ENCODE results near the gene EBF3. TPM values are rescaled to one million over a fixed set of nuclear protein-coding genes. Genes with fewer than 3 reads are reported as not detected.

EBF3 gene
- total and polyA plus RNA-seq, 3 donors from 2014 or later = 4.0 to 7.6 (median 6.0) TPM

DNA sequence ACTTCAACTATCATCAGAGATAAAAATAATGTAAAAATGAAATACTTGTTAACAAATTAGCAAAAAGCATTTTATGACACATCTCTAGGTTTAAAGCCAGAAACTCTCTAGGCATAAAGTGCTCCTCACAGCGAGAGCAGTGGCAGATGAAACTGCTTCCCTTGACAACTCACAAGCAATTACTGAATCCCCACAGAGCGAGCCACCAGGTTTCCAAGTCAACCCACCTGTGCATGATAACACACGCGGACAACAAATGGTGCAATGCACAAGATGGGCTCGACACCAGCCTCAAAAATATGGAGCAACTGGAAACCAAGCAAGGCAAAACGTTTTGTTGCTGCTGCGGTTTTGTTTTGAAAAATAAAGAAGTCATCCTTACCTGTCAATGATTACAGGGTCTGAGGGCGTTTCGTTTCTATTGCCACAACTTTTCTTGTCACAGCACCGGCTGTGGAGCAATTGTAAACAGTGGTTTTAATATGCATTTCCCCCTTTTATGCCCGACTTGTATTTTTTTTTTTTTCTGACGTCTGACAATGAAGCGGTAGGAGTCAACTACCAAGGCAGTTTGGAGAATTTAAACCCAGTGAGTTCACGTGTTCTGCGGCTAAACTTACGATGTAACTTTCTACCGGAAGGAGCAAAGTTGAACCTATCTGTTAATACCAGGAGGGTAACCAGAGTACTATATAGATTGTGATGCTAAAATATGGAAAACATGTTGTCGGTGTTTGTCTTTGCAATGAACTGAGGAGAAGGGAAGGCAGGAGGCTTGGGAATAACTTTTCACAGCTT is 7.0 kb downstream of the EBF3 start:
- H3K4me3 ChIP-seq = no peak overlapping the region
- WGBS, 2 donors = 46 to 54% methylated on average over 18 of the region's 18 CpGs
- TF ChIP-seq, protein P1, sequence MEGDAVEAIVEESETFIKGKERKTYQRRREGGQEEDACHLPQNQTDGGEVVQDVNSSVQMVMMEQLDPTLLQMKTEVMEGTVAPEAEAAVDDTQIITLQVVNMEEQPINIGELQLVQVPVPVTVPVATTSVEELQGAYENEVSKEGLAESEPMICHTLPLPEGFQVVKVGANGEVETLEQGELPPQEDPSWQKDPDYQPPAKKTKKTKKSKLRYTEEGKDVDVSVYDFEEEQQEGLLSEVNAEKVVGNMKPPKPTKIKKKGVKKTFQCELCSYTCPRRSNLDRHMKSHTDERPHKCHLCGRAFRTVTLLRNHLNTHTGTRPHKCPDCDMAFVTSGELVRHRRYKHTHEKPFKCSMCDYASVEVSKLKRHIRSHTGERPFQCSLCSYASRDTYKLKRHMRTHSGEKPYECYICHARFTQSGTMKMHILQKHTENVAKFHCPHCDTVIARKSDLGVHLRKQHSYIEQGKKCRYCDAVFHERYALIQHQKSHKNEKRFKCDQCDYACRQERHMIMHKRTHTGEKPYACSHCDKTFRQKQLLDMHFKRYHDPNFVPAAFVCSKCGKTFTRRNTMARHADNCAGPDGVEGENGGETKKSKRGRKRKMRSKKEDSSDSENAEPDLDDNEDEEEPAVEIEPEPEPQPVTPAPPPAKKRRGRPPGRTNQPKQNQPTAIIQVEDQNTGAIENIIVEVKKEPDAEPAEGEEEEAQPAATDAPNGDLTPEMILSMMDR (IDR thresholded peaks at IDR 0.05) = no peak
- TF ChIP-seq POLR2A (IDR thresholded peaks at IDR 0.05) = no peak
- no peak overlapping the region for H3K27ac ChIP-seq
- no peaks in the 10 kb centered on the region for H3K9me3 ChIP-seq
- H3K27me3 ChIP-seq = peaks cover 2% of the 10 kb centered on the region
- intact Hi-C loops (cut with DNase I; ENCODE audit: low total_unique reads) = no loop called here
- DNase-seq = no peak
- H3K36me3 ChIP-seq (ENCODE audit: low read depth, missing control alignments) = no peaks in the 10 kb centered on the region
- H3K4me1 ChIP-seq = no peaks in the 10 kb centered on the region

DNA sequence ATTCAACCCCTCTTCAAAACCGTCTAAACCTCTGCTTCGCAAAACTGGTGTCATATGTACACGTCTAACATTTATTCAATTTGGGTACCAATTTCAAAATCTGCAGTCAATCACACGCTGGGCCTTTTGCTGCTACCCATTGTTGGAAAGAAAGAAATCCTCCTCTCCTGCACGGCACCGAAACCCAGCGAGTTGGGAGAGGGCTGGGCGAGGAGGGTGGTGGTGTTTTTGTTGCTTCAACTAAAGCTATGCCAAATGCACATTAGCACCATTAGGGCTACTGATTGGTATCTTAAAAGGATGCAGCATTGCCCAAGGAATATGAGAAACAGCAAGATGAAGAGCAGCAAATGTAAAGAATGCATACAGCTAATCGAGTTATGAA is 7.8 kb downstream of the EBF3 start:
- DNase-seq = no peak
- no peaks in the 10 kb centered on the region for H3K36me3 ChIP-seq (ENCODE audit: low read depth, missing control alignments)
- no peaks in the 10 kb centered on the region for H3K4me1 ChIP-seq
- no peaks in the 10 kb centered on the region for H3K27me3 ChIP-seq
- H3K9me3 ChIP-seq = no peaks in the 10 kb centered on the region
- no peak for TF ChIP-seq POLR2A (IDR thresholded peaks at IDR 0.05)
- TF ChIP-seq, protein P1 (IDR thresholded peaks at IDR 0.05) = no peak
- intact Hi-C loops (cut with DNase I; ENCODE audit: low total_unique reads) = no loop called here
- no peak overlapping the region for H3K4me3 ChIP-seq
- H3K27ac ChIP-seq = no peak overlapping the region
- 65 to 77% methylated on average over 9 of the region's 9 CpGs for WGBS, 2 donors

DNA sequence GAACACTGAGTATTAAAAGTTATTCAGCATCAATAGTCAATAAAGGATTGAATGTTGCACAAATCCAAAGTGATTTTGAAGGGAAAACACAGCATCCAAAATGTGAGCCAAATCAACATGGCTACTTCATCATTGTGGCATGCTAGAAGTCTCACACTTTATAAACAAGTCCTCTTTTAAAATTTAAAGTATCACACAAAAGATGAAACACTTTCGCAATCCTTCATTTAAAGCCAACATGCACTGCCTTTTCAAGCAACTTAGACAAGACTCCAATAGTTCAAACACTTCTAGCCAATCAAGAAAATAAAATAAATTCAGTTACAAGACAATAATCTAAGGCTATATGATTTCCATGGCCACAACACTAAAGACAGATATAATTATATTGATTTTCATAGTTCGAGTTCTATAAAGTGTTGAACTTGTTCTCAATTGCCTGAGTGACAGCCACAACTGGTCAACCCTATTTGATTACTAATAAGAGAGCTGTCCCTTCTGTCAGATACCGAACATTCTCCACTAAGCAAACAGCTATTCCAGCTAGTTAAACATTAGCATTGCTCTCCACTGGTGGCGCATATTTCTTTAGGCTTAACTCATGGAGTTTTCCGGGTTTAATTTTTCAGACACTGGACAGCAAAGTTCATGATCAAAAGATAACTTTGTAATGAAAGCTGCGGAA is 8.3 kb downstream of the EBF3 start:
- DNase-seq = no peak
- intact Hi-C loops (cut with DNase I; ENCODE audit: low total_unique reads) = no loop called here
- no peaks in the 10 kb centered on the region for H3K36me3 ChIP-seq (ENCODE audit: low read depth, missing control alignments)
- no peak overlapping the region for H3K4me3 ChIP-seq
- H3K27ac ChIP-seq = no peak overlapping the region
- TF ChIP-seq POLR2A (IDR thresholded peaks at IDR 0.05) = no peak
- TF ChIP-seq, protein P1 (IDR thresholded peaks at IDR 0.05) = no peak
- H3K27me3 ChIP-seq = no peaks in the 10 kb centered on the region
- WGBS, 2 donors = 76 to 84% methylated on average over 6 of the region's 6 CpGs
- H3K4me1 ChIP-seq = no peaks in the 10 kb centered on the region
- H3K9me3 ChIP-seq = no peaks in the 10 kb centered on the region

DNA sequence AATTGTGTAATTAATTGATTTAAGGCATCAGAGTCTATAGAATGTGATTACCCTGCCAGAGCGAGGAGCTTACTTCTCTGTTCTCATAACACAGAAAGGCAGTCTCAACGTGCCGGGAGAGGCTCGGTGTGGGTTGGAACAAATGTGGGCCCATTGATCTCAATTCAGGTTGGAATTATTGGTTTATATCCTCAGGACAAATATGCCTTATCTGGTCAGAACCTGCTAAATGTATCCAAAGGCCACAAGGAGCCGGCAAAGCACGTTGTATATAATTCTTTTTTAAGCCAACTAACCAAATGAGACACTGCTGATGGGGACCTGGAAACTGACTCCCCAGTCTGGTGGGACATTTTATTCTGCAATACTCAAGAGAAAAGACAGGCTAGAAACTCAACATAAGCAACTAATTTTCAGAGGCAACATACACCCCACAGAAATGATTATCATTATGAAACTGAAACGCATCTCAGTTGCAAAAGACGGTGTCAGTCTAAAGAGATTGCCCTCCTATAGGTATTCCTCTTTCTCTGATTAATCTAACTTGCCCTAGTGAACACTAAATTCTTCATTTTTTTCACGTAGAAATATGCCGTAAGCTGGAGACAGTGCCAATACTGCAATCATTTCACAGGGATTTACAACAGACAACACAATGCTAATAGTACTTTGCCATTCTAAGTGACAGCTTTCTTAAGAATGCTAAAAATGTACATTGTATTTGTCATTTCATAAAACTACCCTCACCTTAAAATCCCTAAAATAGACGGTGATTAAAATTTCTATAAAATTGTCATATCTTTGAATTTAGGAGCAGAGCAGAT is 9.4 kb downstream of the EBF3 start:
- 90 to 91% methylated on average over 11 of the region's 11 CpGs for WGBS, 2 donors
- no peak for DNase-seq
- Histone ChIP-seq H3K36me3 (ENCODE audit: low read depth, missing control alignments) (no peaks in the 10 kb centered on the region), H3K27ac (no peak overlapping the region), H3K4me3 (no peak overlapping the region), H3K9me3 (no peaks in the 10 kb centered on the region), H3K4me1 (no peaks in the 10 kb centered on the region), H3K27me3 (no peaks in the 10 kb centered on the region)
- intact Hi-C loops (cut with DNase I; ENCODE audit: low total_unique reads) = no loop called here
- TF ChIP-seq, protein P1 (IDR thresholded peaks at IDR 0.05) = no peak
- TF ChIP-seq POLR2A (IDR thresholded peaks at IDR 0.05) = no peak
